ENCODE results near the gene PDZD7. TPM values are rescaled to one million over a fixed set of nuclear protein-coding genes. Genes with fewer than 3 reads are reported as not detected.
A peak's percentile ranks its signal among the peaks of the same experiment; 100 is the strongest.

PDZD7 gene
- total and polyA plus RNA-seq, 8 donors = 0.20 to 2.4 (median 0.76) TPM; not detected in 4

- WGBS, 5 donors = 88 to 96% (median 93%) methylated on average over 4 to 6 of the region's 6 CpGs
- H3K36me3 ChIP-seq = peaks cover under 1 to 18% (median 10%) of the 10 kb centered on the region in 4 donors
- no peaks in the 10 kb centered on the region for H3K9me3 ChIP-seq
- H3K27me3 ChIP-seq = peaks cover 0 to 8% (median 0%) of the 10 kb centered on the region in 3 donors
- no peak overlapping the region for H3K4me3 ChIP-seq
- no peak for DNase-seq
- no peak overlapping the region for H3K27ac ChIP-seq
- intact Hi-C loops (cut with DNase I; ENCODE audit: low total_unique reads) = no loop called here
- H3K4me1 ChIP-seq = peaks cover 24 to 47% (median 40%) of the 10 kb centered on the region in 4 donors
- TF ChIP-seq EP300 (IDR thresholded peaks at IDR 0.05) = no peak
- TF ChIP-seq POLR2A (IDR thresholded peaks at IDR 0.05) = no peak
- TF ChIP-seq CTCF (IDR thresholded peaks at IDR 0.05) = no peak
- TF ChIP-seq POLR2AphosphoS5 (IDR thresholded peaks at IDR 0.05) = no peak
Observed at GRCh38 chr10:100972904-100973535, 57.9 kb downstream of the PDZD7 start.

- 75 to 79% (median 78%) methylated on average over 13 of the region's 13 CpGs for WGBS, 5 donors
- H3K4me1 ChIP-seq = peaks cover 24 to 47% (median 40%) of the 10 kb centered on the region in 4 donors
- peaks cover 0 to 8% (median 0%) of the 10 kb centered on the region in 3 donors for H3K27me3 ChIP-seq
- peak overlapping the region in 2 of 5 donors; percentile 44 to 84 for H3K27ac ChIP-seq
- peaks cover 0 to 11% (median 3%) of the 10 kb centered on the region in 4 donors for H3K36me3 ChIP-seq
- H3K9me3 ChIP-seq = no peaks in the 10 kb centered on the region
- TF ChIP-seq POLR2AphosphoS5 (IDR thresholded peaks at IDR 0.05) (no peak), EP300 (IDR thresholded peaks at IDR 0.05) (no peak), CTCF (IDR thresholded peaks at IDR 0.05) (no peak), POLR2A (IDR thresholded peaks at IDR 0.05) (no peak)
- no peak for DNase-seq
- no peak overlapping the region for H3K4me3 ChIP-seq
- intact Hi-C loops (cut with DNase I; ENCODE audit: low total_unique reads) = no loop called here
Observed at GRCh38 chr10:100972115-100972903, 58.6 kb downstream of the PDZD7 start.

DNA sequence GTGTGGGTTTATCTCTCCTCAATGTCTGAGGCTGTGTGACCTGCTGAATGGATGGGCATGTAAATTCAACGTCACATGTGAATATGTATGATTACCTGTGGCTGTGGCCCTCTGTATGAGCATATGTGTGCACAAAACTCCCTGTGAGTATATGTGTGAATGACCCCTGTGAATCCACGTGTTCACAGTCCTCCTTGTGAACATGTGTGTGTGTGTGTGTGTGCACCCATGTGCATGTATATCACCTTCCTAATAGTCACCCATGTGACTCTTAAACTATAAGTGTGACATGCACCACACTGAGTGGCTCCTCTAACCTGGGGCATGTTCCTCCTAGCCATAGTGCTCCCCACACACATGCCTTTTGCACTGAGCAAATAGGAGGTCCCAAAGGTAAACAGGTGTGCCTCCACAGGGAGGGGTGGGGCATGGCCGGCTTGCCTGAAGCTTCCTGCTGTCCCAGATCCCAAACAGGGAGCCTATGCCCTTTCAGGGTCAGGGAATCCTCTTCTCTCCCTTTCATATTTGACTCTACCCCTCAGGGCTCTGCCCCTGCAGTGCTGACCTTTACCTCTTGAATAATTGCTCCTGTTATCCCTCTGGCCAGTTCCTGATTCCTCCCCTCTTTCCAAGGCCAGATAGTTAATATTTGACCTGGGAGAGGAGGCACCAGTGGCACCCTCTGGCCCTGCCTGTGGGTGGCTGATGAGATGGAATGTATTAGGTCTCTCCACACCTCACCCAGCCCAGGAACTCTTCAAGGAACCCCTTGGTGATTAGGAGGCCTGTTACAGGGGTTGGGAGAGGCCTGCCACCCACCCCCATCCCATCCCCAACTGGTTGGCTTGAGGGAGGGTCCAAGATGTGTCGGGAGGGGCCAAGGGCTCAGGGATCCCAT is 59.8 kb downstream of the PDZD7 start:
- Histone ChIP-seq H3K9me3 (no peaks in the 10 kb centered on the region), H3K27me3 (peaks cover 0 to 8% (median 0%) of the 10 kb centered on the region in 3 donors), H3K36me3 (peaks cover 0 to 10% (median 4%) of the 10 kb centered on the region in 4 donors), H3K4me3 (peak overlapping the region in 1 of 4 donors; percentile 66), H3K4me1 (peaks cover 24 to 47% (median 40%) of the 10 kb centered on the region in 4 donors), H3K27ac (peak overlapping the region in 4 of 5 donors; percentile 44 to 84 (median 54))
- TF ChIP-seq POLR2AphosphoS5 (IDR thresholded peaks at IDR 0.05) (no peak), POLR2A (IDR thresholded peaks at IDR 0.05) (no peak), EP300 (IDR thresholded peaks at IDR 0.05) (no peak), CTCF (IDR thresholded peaks at IDR 0.05) (no peak)
- 41 to 62% (median 50%) methylated on average over 4 of the region's 4 CpGs for WGBS, 5 donors
- intact Hi-C loops (cut with DNase I; ENCODE audit: low total_unique reads) = no loop called here
- peak; percentile 51 to 75 for DNase-seq

Measured in stomach (tissue), 9 donors.